ENCODE data around the gene MT1B.
A peak's percentile ranks its signal among the peaks of the same experiment; 100 is the strongest.
"Not testable (repeated sequence)": the region's sequence is repeated elsewhere in the genome, so short reads cannot be mapped to it uniquely, and the experiment has no call there.

The MT1B gene

GRCh38 chr16:56669840-56670619 lies 18.3 kb downstream of the MT1B start:
- DNase-seq = no peak

GRCh38 chr16:56670620-56670934 lies 18.9 kb downstream of the MT1B start:
- DNase-seq = no peak

- not testable (repeated sequence) for DNase-seq
Observed at GRCh38 chr16:56671691-56672090, 20.0 kb downstream of the MT1B start.

DNA sequence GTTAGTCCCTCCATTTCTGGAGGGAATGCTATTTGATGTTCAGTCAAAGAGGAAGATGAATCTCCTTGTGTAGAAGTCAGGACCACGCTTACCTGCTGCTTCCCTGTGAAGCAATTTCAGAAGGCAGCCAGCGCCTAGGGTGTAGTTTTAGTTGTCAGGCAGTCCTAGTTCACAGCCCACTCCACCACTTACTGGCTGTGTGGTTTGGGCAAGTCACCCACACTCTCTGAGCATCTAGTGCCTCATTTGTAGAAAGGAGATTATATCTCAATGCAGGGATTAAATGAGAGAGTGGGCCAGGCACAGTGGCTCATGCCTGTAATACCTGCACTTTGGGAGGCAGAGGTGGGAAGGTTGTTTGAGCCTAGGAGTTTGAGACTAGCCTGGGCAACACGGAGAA lies 20.5 kb downstream of the MT1B start:
- not testable (repeated sequence) for DNase-seq

DNA sequence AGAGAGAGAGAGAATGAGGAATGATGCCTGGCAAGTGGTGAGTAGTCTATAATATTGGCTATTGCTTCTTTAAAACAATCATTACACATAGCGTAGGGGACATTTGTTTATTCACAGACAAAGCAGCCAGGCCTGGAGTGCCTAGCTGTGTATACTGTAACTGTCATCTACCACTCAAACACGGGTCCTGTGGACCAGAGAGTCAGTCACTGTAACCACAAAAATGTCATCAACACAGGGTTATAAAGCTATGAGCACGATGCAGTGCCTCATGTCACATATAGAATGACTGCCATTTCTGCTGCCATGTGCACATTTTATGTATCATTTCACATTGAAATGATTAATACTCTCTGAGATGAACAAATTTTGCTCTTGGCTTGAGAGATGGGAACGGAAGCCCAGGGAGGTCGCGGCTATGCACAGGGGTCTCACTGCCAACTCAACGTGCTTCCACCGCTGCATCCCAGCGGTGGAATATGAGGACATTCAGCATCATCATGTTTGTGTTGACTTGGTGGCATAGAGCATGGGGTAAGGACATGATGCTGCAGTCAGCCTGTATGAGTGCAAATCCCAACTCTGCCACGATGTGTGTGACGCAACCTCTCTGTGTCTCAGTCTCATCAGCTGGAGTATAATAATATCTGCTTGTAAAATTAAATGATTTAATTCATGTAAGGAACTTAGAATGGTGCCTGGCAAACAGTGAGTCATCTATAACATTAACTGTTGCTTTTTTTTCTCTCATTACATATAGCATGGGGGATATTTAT lies 21.3 kb downstream of the MT1B start:
- DNase-seq = no peak

- DNase-seq = no peak
Observed at GRCh38 chr16:56673921-56674320, 22.2 kb downstream of the MT1B start.

DNA sequence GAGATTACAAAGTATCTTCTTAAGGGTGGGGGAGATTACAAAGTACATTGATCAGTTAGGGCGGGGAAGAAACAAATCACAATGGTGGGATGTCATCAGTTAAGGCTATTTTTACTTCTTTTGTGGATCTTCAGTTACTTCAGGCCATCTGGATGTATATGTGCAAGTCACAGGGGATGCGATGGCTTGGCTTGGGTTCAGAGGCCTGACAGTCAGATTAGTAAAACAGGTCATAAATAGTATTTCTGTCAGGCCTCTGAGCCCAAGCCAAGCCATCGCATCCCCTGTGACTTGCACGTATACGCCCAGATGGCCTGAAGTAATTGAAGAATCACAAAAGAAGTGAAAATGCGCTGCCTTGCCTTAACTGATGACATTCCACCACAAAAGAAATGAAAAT lies 22.9 kb downstream of the MT1B start:
- not testable (repeated sequence) for DNase-seq

- DNase-seq = peak; percentile 63
Observed at GRCh38 chr16:56675685-56676210, 24.1 kb downstream of the MT1B start.

- no peak for DNase-seq
Observed at GRCh38 chr16:56677474-56677873, 25.8 kb downstream of the MT1B start.

GRCh38 chr16:56679078-56679730 lies 27.5 kb downstream of the MT1B start:
- no peak for DNase-seq

DNA sequence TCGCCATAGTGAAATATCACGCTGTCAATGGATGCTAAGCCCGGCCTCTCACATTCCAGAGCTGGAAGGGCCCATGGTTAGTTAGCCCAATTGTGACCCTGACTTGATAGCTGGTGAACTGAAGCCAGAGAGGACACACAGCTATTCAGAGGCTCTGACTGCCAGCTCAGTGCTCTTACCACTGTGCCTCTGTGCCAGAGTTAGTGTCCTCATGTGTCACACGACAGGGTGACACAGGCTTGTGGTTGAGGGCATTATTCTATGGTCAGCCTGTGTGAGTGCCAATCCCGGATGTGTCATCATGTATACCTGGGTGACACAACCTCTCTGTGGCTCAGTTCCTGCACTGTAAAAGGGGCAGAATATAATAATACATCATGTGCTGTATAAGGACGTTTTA lies 28.1 kb downstream of the MT1B start:
- no peak for DNase-seq

DNA sequence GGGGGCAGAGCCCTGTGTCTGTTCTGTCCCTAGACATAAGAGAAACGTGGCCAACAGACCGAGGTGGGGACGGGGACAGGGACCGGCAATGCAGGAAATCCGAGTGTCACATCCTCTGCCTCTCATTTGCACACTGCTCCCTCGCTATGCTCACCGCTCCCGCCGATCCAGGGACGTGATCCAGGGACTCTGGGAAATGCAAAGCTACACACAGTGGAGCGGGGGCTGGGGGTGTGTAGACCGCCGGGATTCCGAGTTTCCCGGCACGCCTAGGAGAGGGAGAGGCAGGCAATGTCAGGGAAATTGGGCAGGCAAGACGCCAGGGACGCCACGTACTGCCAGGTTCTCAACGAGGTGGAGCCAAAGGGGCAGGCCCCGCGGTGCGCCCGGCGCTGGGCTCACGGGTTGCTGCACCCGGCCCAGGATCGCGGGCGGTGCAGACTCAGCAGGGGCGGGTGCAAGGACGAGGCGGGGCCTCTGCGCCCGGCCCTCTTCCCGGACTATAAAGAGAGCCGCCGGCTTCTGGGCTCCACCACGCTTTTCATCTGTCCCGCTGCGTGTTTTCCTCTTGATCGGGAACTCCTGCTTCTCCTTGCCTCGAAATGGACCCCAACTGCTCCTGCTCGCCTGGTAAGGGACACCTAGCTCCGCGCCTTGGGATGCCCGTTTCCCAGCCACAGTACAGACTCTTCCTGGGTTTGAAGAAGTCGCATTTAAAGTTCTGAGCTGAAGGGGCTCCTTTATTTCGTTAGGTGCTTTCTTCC lies 30.4 kb downstream of the MT1B start, which contains the start of gene MT1X:
MT1X (plus strand) TSS at position 532 of the 764 bp plus-strand sequence; CDS start at position 603, 71 bp downstream.
- peak; percentile 78 for DNase-seq

DNA sequence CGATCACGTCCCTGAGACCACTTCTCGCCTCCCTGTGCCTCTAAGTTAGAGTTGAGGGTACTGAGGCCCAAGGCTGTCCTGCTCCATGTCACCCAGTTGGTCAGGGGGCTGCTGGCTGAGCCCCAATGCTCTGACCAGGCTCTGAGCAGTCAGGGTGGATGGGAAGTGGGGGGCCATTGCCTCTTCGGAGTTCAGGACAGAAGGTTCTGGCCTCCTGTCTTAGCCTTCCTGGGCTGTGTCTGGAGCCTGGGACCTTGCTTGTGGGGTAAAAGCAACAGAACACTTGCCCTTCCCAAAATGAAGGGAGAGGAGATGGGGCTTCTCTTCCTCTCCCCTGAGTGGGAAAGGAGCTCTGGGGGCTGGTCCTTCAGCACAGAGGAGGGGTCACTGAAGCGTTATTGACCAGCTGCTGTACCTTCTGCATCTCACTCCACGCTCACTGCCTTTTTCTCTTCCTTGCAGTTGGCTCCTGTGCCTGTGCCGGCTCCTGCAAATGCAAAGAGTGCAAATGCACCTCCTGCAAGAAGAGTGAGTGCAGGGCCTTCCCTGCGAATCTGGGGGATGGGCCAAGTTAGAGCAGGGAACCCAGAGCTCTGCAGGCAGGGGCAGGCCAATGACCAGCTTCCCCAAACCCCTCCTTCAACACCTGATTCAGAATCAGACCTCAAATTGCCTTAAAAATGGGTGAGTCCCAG lies 31.2 kb downstream of the MT1B start:
- no peak for DNase-seq

- no peak for DNase-seq
Observed at GRCh38 chr16:56683424-56684172, 31.9 kb downstream of the MT1B start.

GRCh38 chr16:56684256-56684925 lies 32.7 kb downstream of the MT1B start:
- no peak for DNase-seq

DNA sequence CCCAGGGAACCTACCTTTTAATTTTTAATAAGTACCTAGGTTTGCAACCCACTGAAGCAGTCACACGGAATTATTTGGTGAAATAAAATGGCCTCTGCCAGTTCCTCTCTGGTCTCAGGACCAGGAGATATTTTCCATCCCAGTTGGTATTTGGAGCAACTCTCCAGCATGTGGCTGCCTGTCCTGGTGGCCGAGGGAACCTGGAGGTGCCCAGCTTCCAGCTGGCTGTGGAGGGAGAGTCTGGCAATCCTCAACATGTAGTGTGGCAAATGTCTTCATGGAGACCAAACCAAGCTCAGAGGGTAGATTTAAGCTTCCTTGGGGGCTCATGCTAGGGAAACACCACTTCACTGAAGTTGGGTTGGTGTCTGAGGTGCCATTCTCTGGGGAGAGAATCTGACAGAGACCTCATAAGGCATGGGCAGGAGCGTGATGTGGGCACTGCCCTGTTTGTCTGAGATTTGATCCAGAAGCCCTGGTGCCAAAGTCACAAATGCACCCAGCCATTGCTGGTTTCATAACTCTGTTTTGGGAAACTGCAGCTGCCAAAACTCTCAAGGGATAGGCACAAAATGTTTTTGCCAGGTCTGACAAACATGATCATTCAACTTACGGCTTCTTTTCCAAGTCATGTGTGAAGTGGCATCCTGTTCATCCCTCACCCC lies 33.4 kb downstream of the MT1B start:
- no peak for DNase-seq

GRCh38 chr16:56686758-56687157 lies 35.1 kb downstream of the MT1B start:
- DNase-seq = no peak

- no peak for DNase-seq
Observed at GRCh38 chr16:56688762-56689161, 37.1 kb downstream of the MT1B start.

- no peak for DNase-seq
Observed at GRCh38 chr16:56689171-56689570, 37.5 kb downstream of the MT1B start.

Measured in NCI-H2227 treated with DMSO at 0.1 percent for 48 hours (cell line).